ENCODE data around the gene SALL3.

The SALL3 gene

DNA sequence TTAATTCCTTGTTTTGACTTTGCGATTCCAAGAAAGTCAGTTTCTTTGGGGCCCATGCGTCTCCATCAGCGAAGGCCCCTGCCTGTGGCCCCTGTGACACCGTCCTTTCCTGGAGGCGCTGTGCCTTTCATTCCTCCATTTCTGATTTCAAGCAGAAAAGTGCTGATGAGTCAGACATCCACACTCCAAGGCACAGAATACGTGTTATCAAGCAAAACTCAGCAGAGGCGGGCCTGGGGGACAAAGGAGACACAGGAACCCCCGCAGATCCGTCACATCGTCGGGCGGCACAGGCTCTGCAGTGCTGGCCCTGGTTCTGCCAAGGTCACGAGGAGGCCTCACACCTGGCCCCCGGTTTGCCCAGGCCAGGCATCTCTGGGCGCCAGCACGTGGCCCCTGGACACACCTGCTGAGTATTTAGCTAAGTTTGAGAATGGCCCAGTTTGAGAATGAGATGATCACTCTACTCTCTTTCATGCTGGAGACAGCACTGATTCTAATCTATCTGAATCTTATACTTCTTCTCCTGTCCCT is 7.2 kb upstream of the SALL3 start:
- Histone ChIP-seq H3K27me3 (replicated peaks; ENCODE audit: control insufficient read depth, insufficient read depth, low read length, poor library complexity, severe bottlenecking) (peaks cover 27% of the 10 kb centered on the region), H3K4me1 (ENCODE audit: control insufficient read depth, insufficient read depth, low read length, poor library complexity, severe bottlenecking) (peaks cover 14% of the 10 kb centered on the region), H3K4me3 (ENCODE audit: insufficient read depth, low read depth, low read length, poor library complexity, severe bottlenecking) (no peak overlapping the region), H3K27ac (ENCODE audit: insufficient read depth, low read length, poor library complexity, severe bottlenecking) (no peak overlapping the region), H3K9me3 (ENCODE audit: control insufficient read depth, low read length) (no peaks in the 10 kb centered on the region), H3K36me3 (ENCODE audit: control insufficient read depth, insufficient read depth, low read length) (no peaks in the 10 kb centered on the region)
- no peak for DNase-seq

DNA sequence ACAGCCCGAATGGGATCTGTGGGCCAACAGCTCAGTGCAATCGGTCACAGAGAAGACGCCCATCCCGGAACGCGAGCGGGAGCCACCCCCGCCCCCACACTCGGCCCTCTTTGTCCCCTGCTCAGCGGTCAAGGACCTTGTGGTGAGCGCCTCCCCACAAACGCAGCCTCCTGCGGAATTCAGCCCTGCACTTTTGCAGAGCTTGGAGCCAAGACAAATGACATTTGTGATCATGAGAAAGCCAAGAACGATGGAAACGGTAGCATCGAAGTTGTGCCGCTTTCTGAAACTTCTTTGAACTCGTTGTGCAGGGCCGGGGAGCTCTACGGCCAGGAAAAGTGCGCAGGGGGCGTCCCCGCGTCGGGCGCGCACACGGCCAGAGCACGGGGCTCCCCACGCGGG is 6.7 kb upstream of the SALL3 start:
- Histone ChIP-seq H3K9me3 (ENCODE audit: control insufficient read depth, low read length) (no peaks in the 10 kb centered on the region), H3K4me1 (ENCODE audit: control insufficient read depth, insufficient read depth, low read length, poor library complexity, severe bottlenecking) (peaks cover 14% of the 10 kb centered on the region), H3K27me3 (replicated peaks; ENCODE audit: control insufficient read depth, insufficient read depth, low read length, poor library complexity, severe bottlenecking) (peaks cover 30% of the 10 kb centered on the region), H3K36me3 (ENCODE audit: control insufficient read depth, insufficient read depth, low read length) (no peaks in the 10 kb centered on the region), H3K27ac (ENCODE audit: insufficient read depth, low read length, poor library complexity, severe bottlenecking) (no peak overlapping the region), H3K4me3 (ENCODE audit: insufficient read depth, low read depth, low read length, poor library complexity, severe bottlenecking) (no peak overlapping the region)
- no peak for DNase-seq

GRCh38 chr18:78973357-78974083 is 6.1 kb upstream of the SALL3 start:
- no peaks in the 10 kb centered on the region for H3K9me3 ChIP-seq (ENCODE audit: control insufficient read depth, low read length)
- no peak for DNase-seq
- no peaks in the 10 kb centered on the region for H3K36me3 ChIP-seq (ENCODE audit: control insufficient read depth, insufficient read depth, low read length)
- H3K27me3 ChIP-seq (replicated peaks; ENCODE audit: control insufficient read depth, insufficient read depth, low read length, poor library complexity, severe bottlenecking) = peaks cover 35% of the 10 kb centered on the region
- peak overlapping the region; percentile 42 for H3K4me3 ChIP-seq (ENCODE audit: insufficient read depth, low read depth, low read length, poor library complexity, severe bottlenecking)
- H3K4me1 ChIP-seq (ENCODE audit: control insufficient read depth, insufficient read depth, low read length, poor library complexity, severe bottlenecking) = peaks cover 15% of the 10 kb centered on the region
- no peak overlapping the region for H3K27ac ChIP-seq (ENCODE audit: insufficient read depth, low read length, poor library complexity, severe bottlenecking)

GRCh38 chr18:78974115-78974761 is 5.4 kb upstream of the SALL3 start:
- peaks cover 35% of the 10 kb centered on the region for H3K27me3 ChIP-seq (replicated peaks; ENCODE audit: control insufficient read depth, insufficient read depth, low read length, poor library complexity, severe bottlenecking)
- H3K9me3 ChIP-seq (ENCODE audit: control insufficient read depth, low read length) = no peaks in the 10 kb centered on the region
- no peak for DNase-seq
- H3K4me3 ChIP-seq (ENCODE audit: insufficient read depth, low read depth, low read length, poor library complexity, severe bottlenecking) = peak overlapping the region; percentile 42
- no peaks in the 10 kb centered on the region for H3K36me3 ChIP-seq (ENCODE audit: control insufficient read depth, insufficient read depth, low read length)
- H3K27ac ChIP-seq (ENCODE audit: insufficient read depth, low read length, poor library complexity, severe bottlenecking) = no peak overlapping the region
- H3K4me1 ChIP-seq (ENCODE audit: control insufficient read depth, insufficient read depth, low read length, poor library complexity, severe bottlenecking) = peaks cover 16% of the 10 kb centered on the region

DNA sequence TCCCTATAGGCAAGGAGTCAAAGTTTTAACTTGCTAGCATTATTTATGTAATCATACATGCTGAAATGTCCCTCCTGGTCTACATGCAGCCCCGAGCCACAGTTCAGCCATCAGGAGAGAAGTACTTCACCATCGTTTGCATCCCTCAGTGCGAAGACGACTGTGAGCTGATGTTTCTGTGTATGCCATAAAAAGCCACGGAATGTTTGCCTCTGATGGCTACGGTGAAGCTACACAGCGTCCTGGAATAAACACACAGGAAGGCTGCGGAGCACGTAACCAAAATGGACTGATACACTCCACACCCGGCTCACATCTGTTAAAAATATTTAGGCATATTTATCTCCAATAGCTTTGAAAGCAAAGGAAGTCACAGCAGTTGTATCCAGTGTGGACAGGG is 4.3 kb upstream of the SALL3 start:
- no peaks in the 10 kb centered on the region for H3K9me3 ChIP-seq (ENCODE audit: control insufficient read depth, low read length)
- peaks cover 16% of the 10 kb centered on the region for H3K4me1 ChIP-seq (ENCODE audit: control insufficient read depth, insufficient read depth, low read length, poor library complexity, severe bottlenecking)
- peaks cover 37% of the 10 kb centered on the region for H3K27me3 ChIP-seq (replicated peaks; ENCODE audit: control insufficient read depth, insufficient read depth, low read length, poor library complexity, severe bottlenecking)
- DNase-seq = no peak
- H3K4me3 ChIP-seq (ENCODE audit: insufficient read depth, low read depth, low read length, poor library complexity, severe bottlenecking) = no peak overlapping the region
- H3K36me3 ChIP-seq (ENCODE audit: control insufficient read depth, insufficient read depth, low read length) = no peaks in the 10 kb centered on the region
- H3K27ac ChIP-seq (ENCODE audit: insufficient read depth, low read length, poor library complexity, severe bottlenecking) = no peak overlapping the region

- no peak for DNase-seq
- H3K27me3 ChIP-seq (replicated peaks; ENCODE audit: control insufficient read depth, insufficient read depth, low read length, poor library complexity, severe bottlenecking) = peaks cover 42% of the 10 kb centered on the region
Measured at GRCh38 chr18:78975699-78976335, 3.8 kb upstream of the SALL3 start.

GRCh38 chr18:78976765-78977636 is 2.6 kb upstream of the SALL3 start:
- H3K9me3 ChIP-seq (ENCODE audit: control insufficient read depth, low read length) = no peaks in the 10 kb centered on the region
- H3K4me1 ChIP-seq (ENCODE audit: control insufficient read depth, insufficient read depth, low read length, poor library complexity, severe bottlenecking) = peaks cover 23% of the 10 kb centered on the region
- no peak overlapping the region for H3K4me3 ChIP-seq (ENCODE audit: insufficient read depth, low read depth, low read length, poor library complexity, severe bottlenecking)
- no peak overlapping the region for H3K27ac ChIP-seq (ENCODE audit: insufficient read depth, low read length, poor library complexity, severe bottlenecking)
- no peak for DNase-seq
- H3K27me3 ChIP-seq (replicated peaks; ENCODE audit: control insufficient read depth, insufficient read depth, low read length, poor library complexity, severe bottlenecking) = peaks cover 52% of the 10 kb centered on the region
- no peaks in the 10 kb centered on the region for H3K36me3 ChIP-seq (ENCODE audit: control insufficient read depth, insufficient read depth, low read length)

More at GRCh38 chr18:78975699-78976335, 3.8 kb upstream of the SALL3 start:
- no peak overlapping the region for H3K4me3 ChIP-seq (ENCODE audit: insufficient read depth, low read depth, low read length, poor library complexity, severe bottlenecking)
- H3K36me3 ChIP-seq (ENCODE audit: control insufficient read depth, insufficient read depth, low read length) = no peaks in the 10 kb centered on the region
- H3K4me1 ChIP-seq (ENCODE audit: control insufficient read depth, insufficient read depth, low read length, poor library complexity, severe bottlenecking) = peaks cover 20% of the 10 kb centered on the region
- H3K27ac ChIP-seq (ENCODE audit: insufficient read depth, low read length, poor library complexity, severe bottlenecking) = no peak overlapping the region
- H3K9me3 ChIP-seq (ENCODE audit: control insufficient read depth, low read length) = no peaks in the 10 kb centered on the region

- Histone ChIP-seq H3K36me3 (ENCODE audit: control insufficient read depth, insufficient read depth, low read length) (no peaks in the 10 kb centered on the region), H3K27me3 (replicated peaks; ENCODE audit: control insufficient read depth, insufficient read depth, low read length, poor library complexity, severe bottlenecking) (peaks cover 55% of the 10 kb centered on the region), H3K27ac (ENCODE audit: insufficient read depth, low read length, poor library complexity, severe bottlenecking) (no peak overlapping the region), H3K4me3 (ENCODE audit: insufficient read depth, low read depth, low read length, poor library complexity, severe bottlenecking) (no peak overlapping the region), H3K9me3 (ENCODE audit: control insufficient read depth, low read length) (no peaks in the 10 kb centered on the region), H3K4me1 (ENCODE audit: control insufficient read depth, insufficient read depth, low read length, poor library complexity, severe bottlenecking) (peaks cover 23% of the 10 kb centered on the region)
- no peak for DNase-seq
Measured at GRCh38 chr18:78977637-78978348, 1.8 kb upstream of the SALL3 start.

DNA sequence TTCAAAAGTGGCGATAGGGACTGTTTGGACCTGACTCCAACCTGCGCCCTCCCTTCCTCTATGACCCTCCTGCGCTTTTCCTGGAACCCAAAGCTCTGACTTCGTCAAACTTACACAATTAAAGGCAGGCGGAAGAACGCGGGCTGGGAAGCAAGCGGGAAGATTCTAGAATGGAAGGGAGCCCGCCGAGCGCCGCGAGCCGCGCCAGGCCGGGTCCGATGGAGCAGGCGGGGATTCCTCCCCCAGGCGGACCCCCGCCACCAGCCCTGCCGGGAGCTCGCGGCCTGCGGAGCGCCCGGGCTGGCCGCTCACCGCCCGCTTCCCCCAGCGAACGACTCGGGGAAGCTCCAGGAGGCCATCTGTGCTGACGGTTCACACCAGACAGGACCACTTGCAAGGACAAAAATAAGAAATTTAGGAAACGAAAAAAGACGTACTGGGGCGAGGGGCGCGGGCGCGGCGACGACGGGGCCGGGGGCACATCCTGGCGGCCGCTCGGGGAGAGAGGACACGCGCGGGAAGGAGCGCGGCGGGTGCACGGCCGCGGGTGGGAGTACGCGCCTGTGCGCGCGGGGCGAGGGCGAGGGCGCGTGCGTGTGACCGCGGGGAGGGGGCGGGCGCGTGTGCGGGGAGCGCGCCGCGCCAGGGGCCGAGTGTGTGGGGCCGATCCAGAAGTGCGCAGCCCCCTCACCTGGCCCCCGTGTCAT is 1.1 kb upstream of the SALL3 start:
- no peak overlapping the region for H3K4me3 ChIP-seq (ENCODE audit: insufficient read depth, low read depth, low read length, poor library complexity, severe bottlenecking)
- peaks cover 19% of the 10 kb centered on the region for H3K4me1 ChIP-seq (ENCODE audit: control insufficient read depth, insufficient read depth, low read length, poor library complexity, severe bottlenecking)
- peaks cover 49% of the 10 kb centered on the region for H3K27me3 ChIP-seq (replicated peaks; ENCODE audit: control insufficient read depth, insufficient read depth, low read length, poor library complexity, severe bottlenecking)
- no peak overlapping the region for H3K27ac ChIP-seq (ENCODE audit: insufficient read depth, low read length, poor library complexity, severe bottlenecking)
- no peak for DNase-seq
- no peaks in the 10 kb centered on the region for H3K9me3 ChIP-seq (ENCODE audit: control insufficient read depth, low read length)
- H3K36me3 ChIP-seq (ENCODE audit: control insufficient read depth, insufficient read depth, low read length) = no peaks in the 10 kb centered on the region

Data from effector memory CD4-positive, alpha-beta T cell (primary cell).